GM10266 (cell line): ENCODE measurements around the gene CNN3.

Experiments used
- DNase-seq: peaks from one replicate; pipeline ENCODE4 v3.0.0; 2012; ENCODE audit errors: extremely low spot score
- CTCF ChIP-seq: IDR thresholded peaks from 2 replicates; pipeline ENCODE4 v1.5.1; 2012; ENCODE audit warnings: mild to moderate bottlenecking, low read depth; ENCODE audit not compliant: control insufficient read depth, insufficient read depth; ENCODE audit errors: missing control alignments

CNN3 gene

DNA sequence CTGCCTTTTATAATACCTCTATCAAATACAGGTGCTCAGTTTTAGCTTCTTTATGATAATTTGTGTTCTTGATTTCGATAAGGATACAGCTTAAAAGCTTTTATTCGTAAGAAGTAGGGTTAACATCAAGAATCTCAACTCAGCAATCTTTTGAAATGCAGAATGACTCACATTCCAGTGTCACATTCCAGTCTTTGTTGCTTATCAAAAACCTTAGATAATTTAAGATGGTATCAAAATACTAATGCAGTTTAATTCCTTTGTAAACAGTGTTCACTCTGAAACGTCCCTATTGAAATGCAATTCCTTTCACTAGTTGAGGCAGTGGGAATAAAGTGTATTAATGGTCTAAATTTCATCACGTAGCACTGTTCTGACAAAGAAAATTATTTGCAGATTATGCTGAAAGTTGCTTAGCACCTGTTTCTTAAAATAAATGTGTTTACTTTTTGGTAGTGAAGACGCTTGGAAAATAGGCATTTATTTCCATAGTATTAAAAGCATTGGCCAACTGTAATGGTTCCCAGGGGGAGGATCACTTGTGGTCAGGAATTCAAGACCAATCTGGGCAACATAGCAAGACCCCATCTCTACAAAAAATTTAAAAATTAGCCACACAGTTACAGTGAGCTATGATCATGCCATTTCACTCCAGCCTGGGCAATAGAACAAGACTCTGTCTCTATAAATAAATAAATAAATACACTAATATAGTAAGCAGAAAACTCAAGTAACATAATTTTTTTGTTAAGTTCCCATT, 10.1 kb upstream of the CNN3 start:
- no peak for DNase-seq
- TF ChIP-seq CTCF: no peak

DNA sequence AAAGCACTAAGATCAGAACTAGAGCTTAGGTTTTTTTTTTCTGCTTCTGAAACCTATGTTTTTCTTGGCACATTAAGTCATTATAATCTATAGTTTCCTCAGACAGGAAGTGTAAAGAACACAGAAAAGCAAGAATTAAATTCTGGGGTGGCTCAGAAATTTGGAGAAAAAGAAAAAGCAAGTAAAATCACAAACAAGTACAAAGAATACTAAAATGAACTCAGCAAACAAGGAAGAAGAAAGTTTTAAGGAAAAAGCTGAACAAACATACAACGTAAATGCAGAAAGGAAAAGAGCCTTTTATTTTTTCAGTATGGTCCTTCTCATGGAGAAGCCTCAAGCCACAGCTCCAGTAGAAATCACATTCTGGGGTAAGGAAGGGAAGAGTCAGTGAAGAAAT, 8.6 kb upstream of the CNN3 start:
- no peak for DNase-seq
- TF ChIP-seq CTCF: no peak

DNA sequence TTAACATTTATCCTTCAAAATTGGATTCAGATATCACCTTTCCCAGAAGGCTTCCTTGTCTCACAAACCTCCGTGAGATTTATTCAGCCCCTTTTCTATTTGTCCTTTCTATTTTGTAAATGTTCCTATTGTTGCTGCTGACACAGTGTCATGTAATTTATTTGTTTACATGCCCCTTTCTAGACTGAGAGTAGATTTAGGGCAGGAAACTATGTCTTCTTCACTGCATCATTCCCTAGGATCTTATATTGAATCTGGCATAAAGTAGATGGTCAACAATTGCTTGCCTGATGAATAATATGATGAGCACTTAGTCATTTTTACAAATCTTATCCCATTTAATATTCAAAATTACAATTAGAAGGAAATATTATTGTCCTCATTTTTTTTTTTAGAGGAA, 8.1 kb upstream of the CNN3 start:
- DNase-seq: no peak
- TF ChIP-seq CTCF: no peak

GRCh38 chr1:94934551-94934950, 7.6 kb upstream of the CNN3 start:
- DNase-seq: no peak
- no peak for TF ChIP-seq CTCF

- DNase-seq: no peak
- no peak for TF ChIP-seq CTCF
Measured at GRCh38 chr1:94931254-94931841, 4.4 kb upstream of the CNN3 start.

DNA sequence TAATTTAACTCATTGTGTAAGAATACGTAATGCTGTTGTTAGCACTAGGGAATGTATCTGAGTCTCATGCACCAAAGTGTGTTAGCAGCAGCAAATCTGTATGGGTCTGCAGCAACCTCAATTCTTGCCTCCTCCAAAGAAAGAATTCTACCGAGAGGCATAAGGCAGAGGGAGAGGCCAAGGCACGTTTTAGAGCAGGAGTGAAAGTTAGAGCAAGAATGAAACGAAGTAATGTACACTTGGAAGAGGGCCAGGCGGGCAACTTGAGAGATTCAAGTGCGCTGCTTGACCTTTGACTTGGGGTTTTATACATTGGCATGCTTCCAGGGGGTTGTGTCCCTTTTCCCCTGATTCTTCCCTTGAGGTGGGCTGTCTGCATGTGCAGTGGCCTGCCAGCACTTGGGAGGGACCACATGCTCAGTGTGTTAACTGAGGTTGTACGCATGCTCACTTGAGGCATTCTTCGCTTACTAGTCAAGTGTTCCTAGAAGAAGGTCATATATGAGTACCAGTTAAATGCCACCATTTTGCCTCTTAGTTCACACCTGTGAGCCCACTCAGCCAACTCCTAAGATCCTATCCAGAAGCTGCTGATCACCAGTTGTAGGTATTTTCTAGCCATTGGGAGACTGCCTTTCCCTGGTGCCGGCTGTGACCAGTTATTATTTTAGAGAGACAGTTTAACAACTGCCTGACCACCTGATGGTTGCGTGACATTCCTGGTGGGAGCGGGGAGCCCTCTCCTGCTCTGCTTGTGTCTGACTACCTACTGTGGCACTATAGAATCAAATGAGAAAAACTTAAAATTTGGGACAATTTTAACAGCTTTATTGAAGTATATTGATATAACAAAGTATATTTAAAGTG, 2.7 kb upstream of the CNN3 start:
- TF ChIP-seq CTCF: no peak
- DNase-seq: no peak

DNA sequence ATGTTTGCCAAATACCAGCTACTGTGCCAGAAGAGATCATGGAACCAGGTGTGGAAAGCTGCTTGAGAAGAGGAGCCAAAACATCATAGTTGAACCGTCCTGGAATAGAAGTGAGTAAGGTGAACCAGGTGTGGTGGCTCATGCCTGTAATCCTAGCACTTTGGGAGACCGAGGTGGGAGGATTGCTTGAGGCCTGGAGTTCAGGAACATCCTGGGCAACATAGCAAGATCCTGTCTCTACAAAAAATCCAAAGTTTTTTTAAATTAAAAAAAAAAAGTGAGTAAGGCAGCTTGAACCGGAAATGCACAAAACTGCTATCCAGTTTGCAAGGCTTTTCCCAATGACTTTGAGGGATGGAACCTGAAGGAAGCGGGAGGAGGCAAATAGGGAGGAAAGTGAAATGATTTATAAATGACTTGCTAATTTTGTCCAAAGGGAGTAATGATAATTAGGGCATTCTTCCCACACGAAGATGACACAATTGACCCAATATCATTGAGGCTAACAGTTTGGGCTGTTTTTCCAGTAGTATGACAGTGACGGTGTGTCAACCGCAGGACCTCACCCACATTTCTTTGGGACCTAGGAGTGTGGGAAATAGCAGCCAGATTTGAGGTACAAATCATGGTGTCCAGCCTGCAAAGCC, 1.5 kb upstream of the CNN3 start:
- no peak for TF ChIP-seq CTCF
- DNase-seq: no peak
